HCT116 (cell line): ENCODE measurements around the gene ELF2. TPM values are rescaled to one million over a fixed set of nuclear protein-coding genes. Genes with fewer than 3 reads are reported as not detected.

ENCODE experiments used
- ATAC-seq: fragments of 200-7000 bp; cut with Tn5 transposase; 2 replicates; pipeline ENCODE4 v1.9.1; 2020; ENCODE audit warnings: mild to moderate bottlenecking, moderate library complexity
- BruUV-seq: library from RNA; stranded (reverse); fragments of 400-500 nt; replicated peaks from 2 replicates; lab custom pipeline; 2021; lab: Mats Ljungman, UMichigan
- CTCF ChIA-PET: fragments of 300-600 bp; sonication (Branson Sonifier 250); formaldehyde crosslinking; loops from one replicate; lab custom pipeline; 2021; ENCODE audit warnings: antibody characterized with exemption; lab: Charles Lee
- POLR2A ChIA-PET: fragments of 300-600, 350-600 bp; sonication (Branson Sonifier 250); formaldehyde crosslinking; loops from one replicate; lab custom pipeline; 2021; ENCODE audit warnings: antibody characterized with exemption; lab: Charles Lee
- RAD21 ChIA-PET, 2 experiments: fragments of 300-600 bp; sonication (Branson Sonifier 250); formaldehyde crosslinking; loops; one replicate each; lab custom pipeline; 2023; ENCODE audit warnings: low total read pairs in 2 of 2; ENCODE audit not compliant: uncharacterized antibody in 2 of 2, unreplicated experiment in 2 of 2, low non-redundant PET in 1 of 2; lab: Charles Lee
- DNase-seq: peaks from one replicate; pipeline ENCODE4 v3.0.0-alpha.2; 2010; ENCODE audit warnings: low read depth, low spot score
- H2AFZ ChIP-seq: fragments of 200-600 bp; shearing (Covaris generic), sonication (generic); 2 replicates; pipeline ENCODE4 v1.6.1; 2017; ENCODE audit warnings: low read depth, mixed run types, mixed read lengths, antibody characterized with exemption, low read length; ENCODE audit not compliant: poor library complexity, severe bottlenecking
- H3K27ac ChIP-seq: 2 replicates; pipeline ENCODE4 v1.5.1; 2012; ENCODE audit warnings: low read depth, low read length
- H3K27me3 ChIP-seq: fragments of 200-600 bp; sonication (generic); 2 replicates; pipeline ENCODE4 v1.6.1; 2016; ENCODE audit warnings: mixed run types, low read length, mixed read lengths; ENCODE audit not compliant: insufficient read depth
- H3K36me3 ChIP-seq, 2 experiments: fragments of 200-500 bp in 1 of 2; fragments of 200-600 bp in 1 of 2; sonication (Bioruptor generic) in 1 of 2; sonication (generic) in 1 of 2; 2 replicates each; pipeline versions ENCODE4 v1.5.1 to v1.6.1; 2014 to 2016; ENCODE audit warnings: low read length in 2 of 2, inconsistent platforms in 1 of 2, mixed read lengths in 1 of 2, mixed run types in 1 of 2; ENCODE audit not compliant: insufficient read depth in 2 of 2, control insufficient read depth in 1 of 2
- H3K4me1 ChIP-seq, 2 experiments: fragments of 200-600 bp in 1 of 2; sonication (generic) in 1 of 2; 2 replicates each; pipeline versions ENCODE4 v1.5.1 to v1.6.1; 2012 to 2017; ENCODE audit warnings: low read length in 2 of 2, inconsistent platforms in 1 of 2, mild to moderate bottlenecking in 1 of 2, mixed read lengths in 1 of 2, mixed run types in 1 of 2, moderate library complexity in 1 of 2; ENCODE audit not compliant: insufficient read depth in 2 of 2, control insufficient read depth in 1 of 2
- H3K4me2 ChIP-seq: fragments of 200-600 bp; sonication (generic); 2 replicates; pipeline ENCODE4 v1.6.1; 2017; ENCODE audit warnings: mixed run types, low read length, mixed read lengths
- H3K4me3 ChIP-seq, 2 experiments: fragments of 200-600 bp in 1 of 2; sonication (generic) in 1 of 2; replicated peaks in 1 of 2; 2 replicates each; pipeline ENCODE4 v1.5.1; 2011 to 2016; ENCODE audit warnings: low read length in 2 of 2, control low read depth in 1 of 2, low read depth in 1 of 2, mild to moderate bottlenecking in 1 of 2, mixed read lengths in 1 of 2, mixed run types in 1 of 2
- H3K79me2 ChIP-seq: fragments of 200-600 bp; sonication (generic); 2 replicates; pipeline ENCODE4 v1.6.1; 2017; ENCODE audit warnings: mild to moderate bottlenecking, mixed run types, low read length, moderate library complexity, mixed read lengths; ENCODE audit not compliant: insufficient read depth
- H3K9ac ChIP-seq: fragments of 200-600 bp; sonication (generic); 2 replicates; pipeline ENCODE4 v1.6.1; 2016; ENCODE audit warnings: low read length, mixed read lengths
- H3K9me2 ChIP-seq: fragments of 200-600 bp; sonication (generic), shearing (Covaris generic); 2 replicates; pipeline ENCODE4 v1.6.1; 2017; ENCODE audit warnings: mixed run types, mild to moderate bottlenecking, moderate library complexity; ENCODE audit not compliant: insufficient read depth
- H3K9me3 ChIP-seq, 2 experiments: fragments of 200-500 bp in 1 of 2; fragments of 200-600 bp in 1 of 2; sonication (Bioruptor generic) in 1 of 2; sonication (generic) in 1 of 2; 2 replicates each; pipeline ENCODE4 v1.6.1; 2014 to 2017; ENCODE audit warnings: low read length in 2 of 2, mixed read lengths in 2 of 2, inconsistent platforms in 1 of 2, low read depth in 1 of 2, mild to moderate bottlenecking in 1 of 2, mixed run types in 1 of 2, moderate library complexity in 1 of 2; ENCODE audit not compliant: control insufficient read depth in 1 of 2, insufficient read depth in 1 of 2
- H4K20me1 ChIP-seq: fragments of 200-600 bp; sonication (generic), shearing (Covaris generic); 2 replicates; pipeline ENCODE4 v1.6.1; 2017; ENCODE audit warnings: mixed run types, mild to moderate bottlenecking, moderate library complexity; ENCODE audit not compliant: insufficient read depth
- ATF3 ChIP-seq: IDR thresholded peaks from 2 replicates; pipeline ENCODE4 v1.6.1; 2012
- CBX3 ChIP-seq: IDR thresholded peaks from 2 replicates; pipeline ENCODE4 v1.6.1; 2012; ENCODE audit warnings: low read depth
- CEBPB ChIP-seq: IDR thresholded peaks from 2 replicates; pipeline ENCODE4 v1.6.1; 2012; ENCODE audit warnings: low read depth
- CTCF ChIP-seq, 3 experiments: fragments of 200-600 bp in 1 of 3; sonication (generic) in 1 of 3; IDR thresholded peaks in 2 of 3; conservative IDR thresholded peaks in 1 of 3; 2 replicates each; pipeline ENCODE4 v1.5.1; 2012 to 2017; ENCODE audit warnings: low read depth in 2 of 3, low read length in 2 of 3, antibody characterized with exemption in 1 of 3, borderline replicate concordance in 1 of 3, control low read depth in 1 of 3, mild to moderate bottlenecking in 1 of 3, mixed read lengths in 1 of 3, mixed run types in 1 of 3, moderate library complexity in 1 of 3; ENCODE audit not compliant: insufficient read depth in 1 of 3
- EGR1 ChIP-seq: IDR thresholded peaks from 2 replicates; pipeline ENCODE4 v1.6.1; 2012; ENCODE audit warnings: low read depth
- ELF1 ChIP-seq: IDR thresholded peaks from 2 replicates; pipeline ENCODE4 v1.6.1; 2012; ENCODE audit warnings: low read depth, borderline replicate concordance
- EZH2phosphoT487 ChIP-seq: fragments of 200-600 bp; IDR thresholded peaks from 2 replicates; pipeline ENCODE4 v1.6.1; 2018; ENCODE audit warnings: antibody characterized with exemption, borderline replicate concordance
- FOSL1 ChIP-seq: IDR thresholded peaks from 2 replicates; pipeline ENCODE4 v1.6.1; 2012; ENCODE audit warnings: low read depth
- JUND ChIP-seq: IDR thresholded peaks from 2 replicates; pipeline ENCODE4 v1.6.1; 2012
- MAX ChIP-seq: IDR thresholded peaks from 2 replicates; pipeline ENCODE4 v1.6.1; 2012
- RAD21 ChIP-seq: IDR thresholded peaks from 2 replicates; pipeline ENCODE4 v1.6.1; 2012; ENCODE audit warnings: low read depth, mild to moderate bottlenecking
- REST ChIP-seq: IDR thresholded peaks from 2 replicates; pipeline ENCODE4 v1.6.1; 2012; ENCODE audit warnings: low read depth
- SIN3A ChIP-seq: IDR thresholded peaks from 2 replicates; pipeline ENCODE4 v1.6.1; 2012; ENCODE audit warnings: low read depth
- SP1 ChIP-seq: IDR thresholded peaks from 2 replicates; pipeline ENCODE4 v1.6.1; 2012; ENCODE audit warnings: low read depth
- TCF7L2 ChIP-seq: IDR thresholded peaks from 2 replicates; pipeline ENCODE4 v1.7.0; 2011; ENCODE audit warnings: borderline replicate concordance, inconsistent platforms; ENCODE audit not compliant: insufficient read depth, insufficient read length; ENCODE audit errors: extremely low read depth
- YY1 ChIP-seq: IDR thresholded peaks from 2 replicates; pipeline ENCODE4 v1.6.1; 2011; ENCODE audit warnings: low read length, low read depth, moderate library complexity, mild to moderate bottlenecking; ENCODE audit not compliant: insufficient replicate concordance; ENCODE audit errors: extremely low read depth
- ZBTB33 ChIP-seq: IDR thresholded peaks from 2 replicates; pipeline ENCODE4 v1.6.1; 2011; ENCODE audit warnings: mild to moderate bottlenecking, low read length, moderate library complexity; ENCODE audit not compliant: insufficient replicate concordance; ENCODE audit errors: extremely low read depth
- ZNF274 ChIP-seq: fragments of 200-500 bp; sonication (Bioruptor generic); IDR thresholded peaks from 2 replicates; pipeline ENCODE4 v1.6.1; 2014; ENCODE audit warnings: mild to moderate bottlenecking, low read depth, low read length, inconsistent platforms
- intact Hi-C: fragments of 100-400 bp; cut with micrococcal nuclease; formaldehyde crosslinking; loops from 2 replicates; pipeline ENCODE4 v1.10.0; 2022
- total RNA-seq: library from RNA; stranded (reverse); gene quantifications from one replicate; pipeline ENCODE4 v1.2.1, GENCODE V29; 2021; ENCODE audit not compliant: unreplicated experiment

ELF2 gene
- total RNA-seq, 1 experiment from 2014 or later, result 28.2 TPM

- TF ChIP-seq SIN3A (no peak), JUND (no peak), SP1 (no peak), YY1 (no peak), MAX (no peak), REST (no peak), RAD21 (no peak), FOSL1 (no peak), ZNF274 (no peak), TCF7L2 (no peak), CEBPB (no peak), EZH2phosphoT487 (no peak), ATF3 (no peak), ELF1 (no peak), CBX3 (no peak), CTCF (IDR thresholded peaks at IDR 0.05 in 2 of 3, conservative IDR thresholded peaks at IDR 0.05 in 1 of 3; ENCODE audit: borderline replicate concordance in 1 of 3, insufficient read depth in 1 of 3, low read depth in 2 of 3, low read length in 2 of 3) (no peak), EGR1 (no peak), ZBTB33 (no peak)
- TF ChIP-seq, all 23 proteins: peak for 0
- Histone ChIP-seq H4K20me1 (0 out of 2 replicates have a peak, but pooled peaks cover 5% of the 10 kb centered on the region), H3K9ac (no peak overlapping the region), H3K9me3 (no peaks in the 10 kb centered on the region), H2AFZ (no peak overlapping the region), H3K79me2 (peaks cover 89% of the 10 kb centered on the region), H3K36me3 (peaks cover 8 to 24% of the 10 kb centered on the region in 2 experiments; a peak in 3 of 4 replicates), H3K9me2 (no peaks in the 10 kb centered on the region), H3K27me3 (no peaks in the 10 kb centered on the region), H3K4me3 (no peak overlapping the region), H3K27ac (no peak overlapping the region), H3K4me1 (no peaks in the 10 kb centered on the region), H3K4me2 (no peak overlapping the region)
- intact Hi-C loops, result no loop called here
- ChIA-PET RAD21 (no interaction called here), POLR2A (no interaction called here), CTCF (interaction anchor here (1.1 kb wide), 1 partner anchor 13 kb away, joined by 4 read pairs; no protein-coding TSS in a partner anchor)
- ATAC-seq, result no peak
- no TSS peak for BruUV-seq
- DNase-seq, result no peak
Observed at GRCh38 chr4:139042981-139043460, 134.0 kb downstream of the ELF2 start.
